ENCODE measurements around the gene CA11. TPM values are rescaled to one million over a fixed set of nuclear protein-coding genes. Genes with fewer than 3 reads are reported as not detected.

The CA11 gene
- total and polyA plus RNA-seq, 9 of the 15 experiments (the other 6 are each of a cell fraction or from before 2014, with no cell fraction given): 2.9 to 19.9 (median 8.3) TPM

GRCh38 chr19:48685583-48685982 lies 39.6 kb upstream of the CA11 start (continued):
- TF ChIP-seq GTF3C2 (IDR thresholded peaks at IDR 0.05; ENCODE audit: borderline replicate concordance, extremely low read depth, insufficient read length) (no peak), SRSF3 (IDR thresholded peaks at IDR 0.05; ENCODE audit: insufficient read depth, low read length) (no peak), DPF2 (IDR thresholded peaks at IDR 0.05) (0 out of 2 replicates have a peak, but pooled peaks have one; percentile 36), RFX5 (IDR thresholded peaks at IDR 0.05; ENCODE audit: low read depth, low read length) (no peak), HBP1 (CRISPR knock-in tag; IDR thresholded peaks at IDR 0.05) (no peak), ZBTB49 (CRISPR knock-in tag; IDR thresholded peaks at IDR 0.05; ENCODE audit: borderline replicate concordance) (no peak), PRPF4 (IDR thresholded peaks at IDR 0.05; ENCODE audit: insufficient read depth, low read depth, low read length, poor library complexity, severe bottlenecking) (no peak), NBN (IDR thresholded peaks at IDR 0.05; ENCODE audit: low read depth) (no peak), CSDE1 (IDR thresholded peaks at IDR 0.05) (no peak), RNF219 (CRISPR knock-in tag; IDR thresholded peaks at IDR 0.05) (no peak), ASH1L (IDR thresholded peaks at IDR 0.05; ENCODE audit: borderline replicate concordance, low read depth, partially characterized antibody) (no peak), ZHX1 (conservative IDR thresholded peaks at IDR 0.05; ENCODE audit: low read length) (no peak), SMAD3 (CRISPR knock-in tag; conservative IDR thresholded peaks at IDR 0.05) (no peak), ZNF165 (CRISPR knock-in tag; IDR thresholded peaks at IDR 0.05; ENCODE audit: borderline replicate concordance) (no peak), NR2C2 (CRISPR knock-in tag; IDR thresholded peaks at IDR 0.05) (no peak), NR2C2 (tag; IDR thresholded peaks at IDR 0.05) (no peak), TCF7L2 (IDR thresholded peaks at IDR 0.05; ENCODE audit: low read depth, low read length) (no peak)

Data from K562 (cell line).